NB4 (cell line): Measurements from ENCODE around the gene HOXC4.

ENCODE experiments used
- DNase-seq: peaks from one replicate; pipeline ENCODE4 v3.0.0; 2010; ENCODE audit warnings: low read depth
- H3K4me3 ChIP-seq: one replicate; pipeline ENCODE4 v1.5.1; 2011; ENCODE audit warnings: mild to moderate bottlenecking, low read depth, low read length, moderate library complexity
- MYC ChIP-seq: IDR thresholded peaks from 2 replicates; pipeline ENCODE4 v1.6.1; 2011; ENCODE audit warnings: low read depth, low read length
- POLR2A ChIP-seq: IDR thresholded peaks from 2 replicates; pipeline ENCODE4 v1.6.1; 2011; ENCODE audit warnings: mild to moderate bottlenecking; ENCODE audit not compliant: insufficient read length; ENCODE audit errors: extremely low read depth
- TF ChIP-seq, protein P1 (sequence below): IDR thresholded peaks from 2 replicates; pipeline ENCODE4 v1.6.1; 2011; ENCODE audit warnings: low read depth, low read length
- TF ChIP-seq, protein P2 (sequence below): IDR thresholded peaks from one replicate; pipeline ENCODE4 v1.5.1; 2012; ENCODE audit warnings: low read depth, low read length

The HOXC4 gene

DNA sequence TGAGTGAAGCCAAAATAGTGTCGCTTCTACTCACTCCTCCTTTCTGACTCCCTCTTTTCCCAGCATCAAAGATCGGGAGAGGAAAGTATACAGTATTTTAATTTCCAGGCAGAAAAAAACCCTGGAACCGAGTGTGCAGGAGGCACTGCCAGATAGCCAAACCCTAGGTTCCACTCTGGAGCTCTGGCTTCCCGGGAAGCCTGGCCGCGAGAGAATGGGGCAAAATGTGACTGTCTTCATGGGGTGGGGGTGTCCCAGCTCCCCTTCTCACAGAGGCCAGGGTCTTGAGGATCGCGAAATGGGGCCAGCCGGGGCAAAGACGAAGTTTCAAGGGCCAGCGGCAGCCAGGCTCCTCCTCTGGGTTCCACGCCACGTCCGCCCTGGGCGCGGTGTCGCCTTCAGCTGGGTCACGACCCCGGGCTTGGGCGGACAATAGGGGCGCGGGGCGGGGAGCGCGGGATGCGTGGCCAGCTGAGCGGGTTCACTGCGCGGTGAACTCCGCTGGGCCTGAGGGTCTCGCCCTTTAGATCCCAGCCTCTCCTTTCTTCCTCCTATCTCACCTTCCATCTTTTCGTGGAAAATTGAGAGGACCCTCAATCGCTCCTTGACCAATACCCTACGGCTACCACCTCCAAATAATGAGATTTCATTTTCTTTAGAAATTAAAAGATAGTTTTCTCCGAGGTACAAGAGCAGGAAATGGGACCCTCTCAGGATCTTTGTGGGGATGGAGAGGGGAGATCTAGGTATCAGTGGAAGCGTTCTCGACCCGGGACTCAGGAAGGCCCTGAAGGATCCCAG lies 6.7 kb downstream of the HOXC4 start:
- TF ChIP-seq, protein P1, sequence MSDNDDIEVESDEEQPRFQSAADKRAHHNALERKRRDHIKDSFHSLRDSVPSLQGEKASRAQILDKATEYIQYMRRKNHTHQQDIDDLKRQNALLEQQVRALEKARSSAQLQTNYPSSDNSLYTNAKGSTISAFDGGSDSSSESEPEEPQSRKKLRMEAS, result no peak
- TF ChIP-seq, protein P2, sequence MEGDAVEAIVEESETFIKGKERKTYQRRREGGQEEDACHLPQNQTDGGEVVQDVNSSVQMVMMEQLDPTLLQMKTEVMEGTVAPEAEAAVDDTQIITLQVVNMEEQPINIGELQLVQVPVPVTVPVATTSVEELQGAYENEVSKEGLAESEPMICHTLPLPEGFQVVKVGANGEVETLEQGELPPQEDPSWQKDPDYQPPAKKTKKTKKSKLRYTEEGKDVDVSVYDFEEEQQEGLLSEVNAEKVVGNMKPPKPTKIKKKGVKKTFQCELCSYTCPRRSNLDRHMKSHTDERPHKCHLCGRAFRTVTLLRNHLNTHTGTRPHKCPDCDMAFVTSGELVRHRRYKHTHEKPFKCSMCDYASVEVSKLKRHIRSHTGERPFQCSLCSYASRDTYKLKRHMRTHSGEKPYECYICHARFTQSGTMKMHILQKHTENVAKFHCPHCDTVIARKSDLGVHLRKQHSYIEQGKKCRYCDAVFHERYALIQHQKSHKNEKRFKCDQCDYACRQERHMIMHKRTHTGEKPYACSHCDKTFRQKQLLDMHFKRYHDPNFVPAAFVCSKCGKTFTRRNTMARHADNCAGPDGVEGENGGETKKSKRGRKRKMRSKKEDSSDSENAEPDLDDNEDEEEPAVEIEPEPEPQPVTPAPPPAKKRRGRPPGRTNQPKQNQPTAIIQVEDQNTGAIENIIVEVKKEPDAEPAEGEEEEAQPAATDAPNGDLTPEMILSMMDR, result no peak
- TF ChIP-seq POLR2A (no peak), MYC (no peak)
- no peak overlapping the region for H3K4me3 ChIP-seq
- DNase-seq, result no peak

DNA sequence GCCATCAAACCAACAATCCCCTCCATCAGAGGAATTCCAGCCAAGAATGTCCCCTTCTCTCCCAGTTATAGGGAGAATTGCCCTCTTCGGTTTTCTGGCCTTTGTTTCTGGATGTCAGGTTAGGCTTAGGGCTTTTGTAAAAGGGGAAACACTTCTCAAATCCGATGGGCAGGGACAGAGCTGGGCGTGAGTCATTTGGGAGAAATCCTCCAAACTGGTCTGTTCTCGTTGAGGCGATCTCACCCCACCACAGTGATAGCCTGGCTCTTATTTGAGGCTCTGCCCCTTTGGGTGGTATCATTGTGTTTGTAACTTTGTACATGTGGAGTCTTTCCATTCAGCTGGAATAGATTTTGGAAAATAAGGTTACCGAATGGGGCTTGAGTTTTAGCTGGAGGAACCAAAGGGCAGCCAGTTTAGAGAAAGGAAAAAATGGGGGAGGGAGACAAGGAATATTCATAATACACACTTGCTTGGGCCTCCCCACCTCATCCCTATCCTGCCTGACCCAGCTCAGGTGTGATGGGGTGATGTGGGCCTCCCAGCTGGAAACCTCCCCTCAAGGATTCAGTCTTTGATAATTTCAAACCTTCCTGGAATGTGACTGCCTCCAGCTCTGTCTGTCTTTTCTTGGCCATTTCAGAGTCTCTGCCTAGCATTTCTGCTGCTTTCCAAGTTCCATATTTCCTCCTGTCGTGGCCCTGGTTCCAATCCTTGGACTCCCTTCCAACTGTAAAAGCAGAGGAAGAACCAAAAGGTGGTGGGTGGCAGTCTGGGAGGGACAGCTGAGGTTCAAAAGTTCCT lies 7.5 kb downstream of the HOXC4 start:
- H3K4me3 ChIP-seq, result no peak overlapping the region
- no peak for DNase-seq
- TF ChIP-seq MYC (no peak), POLR2A (no peak)
- TF ChIP-seq, protein P2, result no peak
- TF ChIP-seq, protein P1, result no peak

DNA sequence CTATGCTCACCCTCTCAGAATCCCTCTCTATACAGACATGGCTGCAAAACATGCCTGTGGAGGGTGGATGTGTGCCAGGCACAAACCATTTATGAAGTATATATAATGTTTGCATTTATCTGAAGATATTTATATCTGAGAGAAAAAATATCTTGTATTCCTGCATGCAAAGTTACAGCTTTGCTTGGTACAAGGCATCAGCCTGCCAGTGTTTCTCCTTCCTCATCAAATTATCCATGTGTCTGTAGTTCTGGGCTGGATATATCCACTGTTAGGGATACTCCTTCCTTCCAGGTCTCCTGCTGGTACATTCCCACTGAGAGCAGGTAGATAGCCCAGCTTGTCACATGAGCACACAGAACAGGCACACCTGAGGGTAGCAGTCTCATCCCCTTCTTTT lies 12.0 kb downstream of the HOXC4 start:
- DNase-seq, result no peak

DNA sequence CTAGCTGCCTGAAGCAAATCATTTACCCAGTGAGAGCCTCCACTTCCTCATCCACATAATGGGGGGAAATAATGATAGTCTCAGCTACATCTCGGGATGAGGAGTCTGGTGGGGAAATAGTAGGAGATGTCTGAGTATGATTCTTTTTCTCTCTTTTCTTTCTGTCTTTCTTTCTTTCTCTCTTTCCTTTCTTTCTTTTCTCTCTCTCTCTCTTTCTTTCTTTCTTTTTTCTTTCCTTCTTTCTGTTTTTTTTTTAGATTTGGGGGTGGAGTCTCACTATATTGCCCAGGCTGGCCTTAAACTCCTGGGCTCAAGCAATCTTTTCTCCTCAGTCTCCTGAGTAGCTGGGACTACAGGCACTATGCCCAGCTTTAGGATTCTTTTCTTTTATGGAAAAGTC lies 12.8 kb downstream of the HOXC4 start:
- H3K4me3 ChIP-seq, result no peak overlapping the region
- TF ChIP-seq, protein P2, result no peak
- no peak for TF ChIP-seq POLR2A
- no peak for TF ChIP-seq MYC
- TF ChIP-seq, protein P1, result no peak
- DNase-seq, result no peak

More for the DNA sequence above, 12.0 kb downstream of the HOXC4 start:
- TF ChIP-seq, protein P2, result no peak
- TF ChIP-seq MYC (no peak), POLR2A (no peak)
- TF ChIP-seq, protein P1, result no peak
- H3K4me3 ChIP-seq, result no peak overlapping the region

DNA sequence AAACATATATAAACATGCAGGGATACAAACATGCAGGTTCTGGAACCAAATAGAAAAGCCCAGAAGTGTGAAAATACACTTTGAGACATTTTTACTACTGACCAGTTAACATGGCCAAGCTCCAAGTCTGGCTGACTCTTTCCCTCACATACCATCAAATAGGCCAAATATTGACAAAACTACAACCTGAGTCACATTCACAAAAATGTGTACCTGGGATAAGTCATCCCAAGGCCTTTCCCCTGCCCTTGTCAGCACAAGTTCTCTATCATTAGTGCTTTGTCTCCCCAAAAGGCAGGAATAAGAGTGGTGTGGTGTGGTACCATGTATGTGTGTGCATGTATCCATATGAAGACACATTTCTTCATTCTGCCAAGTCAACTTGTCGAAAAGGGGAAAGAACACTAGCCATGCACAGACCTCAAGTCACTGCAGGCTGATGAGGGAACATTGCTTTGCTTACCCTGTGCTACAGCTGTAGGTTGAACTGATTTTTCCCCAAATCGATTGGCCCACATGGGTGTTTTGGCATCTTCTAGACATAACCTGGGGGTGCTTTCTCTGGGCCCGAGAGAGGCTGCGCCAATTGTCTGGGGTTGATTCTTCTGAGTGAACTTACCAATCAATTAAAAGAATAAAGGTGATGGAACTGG lies 14.9 kb downstream of the HOXC4 start:
- no peak for DNase-seq
- TF ChIP-seq, protein P2, result no peak
- TF ChIP-seq, protein P1, result no peak
- no peak for TF ChIP-seq POLR2A
- TF ChIP-seq MYC, result no peak

More for the DNA sequence above, 14.9 kb downstream of the HOXC4 start:
- no peak overlapping the region for H3K4me3 ChIP-seq
